ENCODE measurements around the gene GSG1L. TPM values are rescaled to one million over a fixed set of nuclear protein-coding genes. Genes with fewer than 3 reads are reported as not detected.

The GSG1L gene
- polyA plus RNA-seq, 3 donors, result not detected

GRCh38 chr16:27894386-27894785 lies 169.1 kb downstream of the GSG1L start:
- Histone ChIP-seq H3K79me2 (ENCODE audit: insufficient read depth, low read length) (no peaks in the 10 kb centered on the region), H4K20me1 (ENCODE audit: insufficient read depth, low read length) (no peaks in the 10 kb centered on the region), H3K9me3 (replicated peaks in 1 of 2; ENCODE audit: control insufficient read depth in 1 of 2, insufficient read depth in 1 of 2, low read length in 2 of 2) (peaks cover 0 to 2% of the 10 kb centered on the region in 2 donors), H3K9ac (ENCODE audit: insufficient read depth, low read length, poor library complexity, severe bottlenecking) (no peak overlapping the region), H3K36me3 (replicated peaks in 1 of 2; ENCODE audit: control insufficient read depth in 1 of 2, insufficient read depth in 2 of 2, low read length in 2 of 2) (no peaks in the 10 kb centered on the region), H3K4me2 (replicated peaks; ENCODE audit: extremely low read depth, low read length, poor library complexity, severe bottlenecking) (no peak overlapping the region), H3K4me3 (replicated peaks in 1 of 3; ENCODE audit: low read depth in 2 of 3, low read length in 3 of 3) (no peak overlapping the region), H3K4me1 (ENCODE audit: control insufficient read depth in 1 of 2, insufficient read depth in 2 of 2, low read length in 2 of 2) (no peaks in the 10 kb centered on the region), H3K27ac (ENCODE audit: low read depth in 1 of 2, low read length in 2 of 2) (no peak overlapping the region), H3K27me3 (ENCODE audit: control insufficient read depth in 2 of 2, insufficient read depth in 2 of 2, low read length in 2 of 2) (no peaks in the 10 kb centered on the region), H2AFZ (ENCODE audit: insufficient read depth, low read depth, low read length, poor library complexity, severe bottlenecking) (no peak overlapping the region)
- H3K4me1 Mint-ChIP-seq, result no peaks in the 10 kb centered on the region
- no peak overlapping the region for H3K27ac Mint-ChIP-seq
- H3K4me3 Mint-ChIP-seq, result no peak overlapping the region
- TF ChIP-seq CTCF (IDR thresholded peaks at IDR 0.05), result no peak
- 84% methylated on average over 5 of the region's 8 CpGs for WGBS (ENCODE audit: insufficient coverage)
- intact Hi-C loops (cut with micrococcal nuclease), result no loop called here
- no peaks in the 10 kb centered on the region for H3K36me3 Mint-ChIP-seq
- DNase-seq, result no peak
- H3K9me3 Mint-ChIP-seq, result peaks cover 0 to 6% (median 3%) of the 10 kb centered on the region in 7 donors
- H3K27me3 Mint-ChIP-seq (ENCODE audit: low read depth in 3 of 3), result peaks cover 7 to 15% (median 9%) of the 10 kb centered on the region in 3 donors

- no peak overlapping the region for H3K27ac ChIP-seq (ENCODE audit: low read depth in 1 of 2, low read length in 2 of 2)
- TF ChIP-seq CTCF (IDR thresholded peaks at IDR 0.05), result no peak
- Mint-ChIP-seq H3K9me3 (peaks cover 0 to 6% (median 3%) of the 10 kb centered on the region in 7 donors), H3K36me3 (no peaks in the 10 kb centered on the region), H3K4me1 (no peaks in the 10 kb centered on the region), H3K27me3 (ENCODE audit: low read depth in 3 of 3) (peaks cover 7 to 22% (median 9%) of the 10 kb centered on the region in 3 donors), H3K4me3 (no peak overlapping the region), H3K27ac (no peak overlapping the region)
- no peak overlapping the region for H3K4me3 ChIP-seq (replicated peaks in 1 of 3; ENCODE audit: low read depth in 2 of 3, low read length in 3 of 3)
- H3K27me3 ChIP-seq (ENCODE audit: control insufficient read depth in 2 of 2, insufficient read depth in 2 of 2, low read length in 2 of 2), result no peaks in the 10 kb centered on the region
- no peaks in the 10 kb centered on the region for H4K20me1 ChIP-seq (ENCODE audit: insufficient read depth, low read length)
- 48% methylated on average over 9 of the region's 9 CpGs for WGBS (ENCODE audit: insufficient coverage)
- H3K9ac ChIP-seq (ENCODE audit: insufficient read depth, low read length, poor library complexity, severe bottlenecking), result no peak overlapping the region
- intact Hi-C loops (cut with micrococcal nuclease), result no loop called here
- H3K4me2 ChIP-seq (replicated peaks; ENCODE audit: extremely low read depth, low read length, poor library complexity, severe bottlenecking), result no peak overlapping the region
- no peaks in the 10 kb centered on the region for H3K79me2 ChIP-seq (ENCODE audit: insufficient read depth, low read length)
- DNase-seq, result no peak
- H3K4me1 ChIP-seq (ENCODE audit: control insufficient read depth in 1 of 2, insufficient read depth in 2 of 2, low read length in 2 of 2), result no peaks in the 10 kb centered on the region
- no peak overlapping the region for H2AFZ ChIP-seq (ENCODE audit: insufficient read depth, low read depth, low read length, poor library complexity, severe bottlenecking)
- H3K36me3 ChIP-seq (replicated peaks in 1 of 2; ENCODE audit: control insufficient read depth in 1 of 2, insufficient read depth in 2 of 2, low read length in 2 of 2), result no peaks in the 10 kb centered on the region
- H3K9me3 ChIP-seq (replicated peaks in 1 of 2; ENCODE audit: control insufficient read depth in 1 of 2, insufficient read depth in 1 of 2, low read length in 2 of 2), result peaks cover 0 to 2% of the 10 kb centered on the region in 2 donors
Measured at GRCh38 chr16:27892879-27893278, 170.6 kb downstream of the GSG1L start.

Measured in CD14-positive monocyte (primary cell).